HG03571 (cell line): ENCODE results near the gene SALL1.

Experiments used
- ATAC-seq: cut with Tn5 transposase; IDR thresholded peaks from one replicate; pipeline ENCODE4 v1.9.1; 2021; ENCODE audit not compliant: unreplicated experiment

Gene SALL1

DNA sequence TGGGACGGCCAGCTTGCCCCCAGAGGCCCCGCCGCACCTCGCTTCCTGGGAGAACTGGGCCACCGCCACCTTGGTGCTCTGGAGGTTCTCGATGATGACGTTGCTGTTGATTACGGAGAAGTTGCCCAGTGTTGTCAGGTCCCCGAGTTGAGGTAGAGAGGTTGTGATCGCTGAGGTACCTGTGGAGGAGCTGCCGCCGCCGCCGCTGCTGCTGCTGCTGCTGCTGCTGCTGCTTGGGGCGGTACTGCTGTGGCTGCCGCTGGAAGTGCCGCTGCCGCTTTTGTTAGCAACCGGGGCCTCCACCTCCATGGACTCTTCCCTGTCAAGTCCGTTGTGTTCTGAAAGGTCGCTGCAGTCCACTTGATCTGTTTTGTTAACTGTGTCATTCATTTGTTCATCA is 9.5 kb downstream of the SALL1 start:
- no peak for ATAC-seq

DNA sequence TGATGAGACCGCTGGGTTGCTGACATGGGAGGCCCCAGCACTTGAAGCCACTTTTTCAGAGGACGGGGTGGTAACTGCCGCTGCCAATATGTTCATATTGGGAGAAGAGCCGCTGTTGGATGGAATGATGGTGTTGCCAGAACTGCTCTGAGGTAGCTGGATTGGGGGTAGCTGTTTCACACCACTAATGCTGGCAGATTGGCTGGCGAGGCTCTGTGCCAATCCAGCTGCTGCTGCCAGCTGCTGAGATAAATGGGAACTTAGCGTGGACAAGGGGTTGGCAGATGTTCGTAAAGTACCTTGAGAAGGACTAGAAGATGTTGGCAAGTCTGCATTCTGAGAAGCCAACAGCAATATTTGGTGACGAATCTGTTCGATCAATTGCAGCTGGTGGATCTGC is 10.0 kb downstream of the SALL1 start:
- ATAC-seq = no peak

DNA sequence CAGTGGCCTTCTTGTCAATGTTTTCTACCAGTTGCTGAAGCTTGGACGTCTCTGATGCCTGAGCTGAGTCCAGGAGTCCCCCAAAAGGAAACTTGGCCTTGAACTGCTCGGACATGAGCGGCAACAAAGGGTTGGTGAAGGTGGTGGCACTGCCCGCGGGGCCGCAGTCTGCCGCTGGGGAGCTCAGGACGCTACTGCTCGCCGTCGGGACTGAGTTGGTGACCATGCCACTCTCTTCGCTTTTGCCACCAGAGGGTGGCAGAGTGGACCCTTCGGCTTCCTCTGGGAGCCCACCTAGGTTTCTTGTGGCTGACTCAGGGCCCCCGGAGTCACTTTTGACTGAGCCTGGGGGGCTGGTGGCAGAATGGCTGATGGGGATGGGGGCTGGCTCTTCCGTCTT is 11.0 kb downstream of the SALL1 start:
- no peak for ATAC-seq

GRCh38 chr16:51139568-51139967 is 11.5 kb downstream of the SALL1 start:
- ATAC-seq = no peak

- ATAC-seq = no peak
These were observed 12.9 kb downstream of the SALL1 start for GRCh38 chr16:51138178-51138577.

DNA sequence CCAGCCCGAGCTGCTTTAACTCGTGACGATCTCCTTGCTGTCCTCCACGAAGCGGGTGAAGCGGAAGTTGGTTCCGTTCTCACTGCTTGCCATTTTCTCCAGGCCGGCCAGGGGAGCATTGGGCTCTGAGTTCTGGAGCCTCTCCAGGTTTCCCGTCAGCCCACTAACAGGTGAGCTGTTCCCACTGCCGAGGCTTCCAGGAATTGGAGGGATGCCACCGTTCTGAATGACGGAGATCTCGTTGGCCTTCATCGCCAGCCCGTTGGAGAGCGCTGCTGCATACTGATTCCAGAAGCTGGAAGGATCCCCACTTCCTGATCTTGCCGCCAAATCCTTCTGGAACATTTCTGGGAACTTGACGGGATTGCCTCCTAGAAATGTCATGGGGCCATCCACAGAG is 14.0 kb downstream of the SALL1 start:
- ATAC-seq = no peak

DNA sequence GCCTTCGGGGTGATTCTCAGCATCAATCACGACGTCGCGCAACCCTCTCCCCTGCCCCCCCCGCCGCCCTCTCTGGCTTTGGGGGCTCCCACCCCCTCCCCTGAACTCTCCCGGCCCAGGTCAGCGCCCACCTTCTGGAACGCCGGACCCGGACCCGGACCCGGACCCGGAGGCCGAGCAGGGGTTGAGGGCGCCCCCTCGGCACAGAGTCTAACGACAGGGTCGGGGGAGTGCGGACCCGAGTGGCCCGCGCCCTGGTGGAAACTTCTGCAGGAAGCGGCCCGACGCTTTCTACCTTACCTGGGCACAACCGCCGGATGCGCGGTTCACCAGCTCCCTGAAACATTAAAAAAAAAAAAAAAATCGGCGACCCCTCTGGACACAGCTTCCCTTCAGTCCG is 16.2 kb downstream of the SALL1 start:
- no peak for ATAC-seq

- no peak for ATAC-seq
These were observed 16.7 kb downstream of the SALL1 start for GRCh38 chr16:51134269-51134812.

DNA sequence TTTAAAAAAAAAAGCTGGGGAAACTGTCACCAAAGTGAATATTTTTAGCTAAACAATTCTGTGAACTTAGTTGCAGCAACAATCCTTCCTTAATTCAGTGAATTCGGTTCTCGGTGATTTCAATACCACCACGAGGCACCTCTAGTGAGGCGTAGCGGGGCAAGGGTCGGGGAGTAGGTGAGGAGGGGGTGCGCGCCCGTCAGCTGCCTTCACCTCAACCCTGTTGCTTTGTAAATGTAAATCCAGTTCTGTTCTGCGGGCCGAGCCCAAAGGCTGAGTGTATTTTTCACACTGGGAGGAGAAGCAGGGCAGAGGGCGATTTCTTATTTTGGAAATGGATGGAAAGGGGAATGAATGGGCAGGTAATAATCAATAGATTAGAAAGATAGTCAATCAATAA is 17.4 kb downstream of the SALL1 start:
- ATAC-seq = no peak

DNA sequence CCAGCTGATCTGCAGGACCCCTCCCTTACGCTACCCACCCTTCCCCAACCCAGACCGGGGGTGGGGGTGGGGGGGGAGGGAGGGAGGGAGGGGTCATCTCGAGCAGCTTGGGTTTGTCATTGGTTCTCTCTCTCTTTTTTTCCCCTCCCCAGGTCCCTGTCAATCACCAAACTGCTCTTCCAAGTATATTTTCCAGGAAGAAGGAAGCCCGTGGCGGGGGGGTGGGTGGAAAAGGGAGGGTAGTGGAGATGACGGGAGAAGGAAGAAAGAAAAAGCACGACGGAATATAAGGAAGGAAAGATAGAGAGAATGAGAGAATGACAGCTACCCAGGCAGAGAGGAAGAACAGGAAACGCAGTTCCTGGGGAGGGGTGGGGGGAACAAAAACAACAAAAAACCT is 17.9 kb downstream of the SALL1 start:
- no peak for ATAC-seq

GRCh38 chr16:51132490-51133115 is 18.5 kb downstream of the SALL1 start:
- no peak for ATAC-seq

DNA sequence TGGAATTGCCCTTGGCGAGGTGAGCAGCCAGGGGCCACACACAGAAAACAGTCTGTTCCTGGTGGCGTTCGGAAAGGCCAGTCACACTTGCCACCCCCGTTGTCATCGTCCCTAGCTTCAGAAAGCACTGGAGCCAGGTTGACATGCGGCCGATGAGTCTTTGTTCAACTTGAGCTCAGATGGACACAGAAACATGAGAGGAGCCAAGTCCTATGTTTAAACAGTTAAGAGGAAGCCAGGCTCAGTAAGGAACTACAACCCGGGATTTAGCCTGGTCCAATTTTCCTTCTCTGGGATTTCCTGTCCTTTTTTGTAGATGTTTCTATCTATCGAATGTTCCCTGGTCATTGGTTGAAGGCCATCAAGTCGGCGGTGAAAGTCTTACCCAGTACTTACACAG is 19.5 kb downstream of the SALL1 start:
- ATAC-seq = no peak

GRCh38 chr16:51129105-51129504 is 22.0 kb downstream of the SALL1 start:
- no peak for ATAC-seq

- ATAC-seq = no peak
These were observed 25.1 kb downstream of the SALL1 start for GRCh38 chr16:51125992-51126391.

GRCh38 chr16:51124896-51125295 is 26.2 kb downstream of the SALL1 start:
- no peak for ATAC-seq

- ATAC-seq = no peak
These were observed 29.2 kb downstream of the SALL1 start for GRCh38 chr16:51121850-51122249.

DNA sequence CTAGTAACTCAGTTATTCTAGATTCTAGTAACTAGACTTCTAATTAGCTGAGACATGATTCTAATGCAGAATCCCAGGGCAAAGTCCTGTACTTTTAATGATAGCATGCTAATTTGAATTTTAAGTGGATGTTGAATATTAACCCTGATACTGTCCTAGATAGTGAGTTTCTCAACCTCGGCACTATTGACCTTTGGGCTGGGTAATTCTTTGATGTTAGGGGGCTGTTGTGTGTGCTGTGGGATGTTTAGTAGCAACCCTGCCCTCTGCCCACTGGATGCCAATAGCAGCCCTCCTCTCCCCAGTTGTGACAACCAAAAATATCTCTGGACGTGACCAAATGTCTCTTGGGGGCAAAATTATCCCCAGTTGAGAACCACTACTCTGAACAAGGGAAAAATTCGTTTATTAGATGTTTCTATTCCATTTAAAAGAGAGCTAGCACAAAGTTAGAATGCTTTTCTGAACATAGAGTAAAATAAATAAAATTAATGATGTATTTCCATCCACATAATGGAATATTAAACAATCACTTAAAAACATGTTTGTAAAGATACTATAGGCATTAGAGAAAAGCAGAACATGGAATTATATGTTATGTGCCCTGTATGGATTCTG is 30.2 kb downstream of the SALL1 start:
- ATAC-seq = no peak

DNA sequence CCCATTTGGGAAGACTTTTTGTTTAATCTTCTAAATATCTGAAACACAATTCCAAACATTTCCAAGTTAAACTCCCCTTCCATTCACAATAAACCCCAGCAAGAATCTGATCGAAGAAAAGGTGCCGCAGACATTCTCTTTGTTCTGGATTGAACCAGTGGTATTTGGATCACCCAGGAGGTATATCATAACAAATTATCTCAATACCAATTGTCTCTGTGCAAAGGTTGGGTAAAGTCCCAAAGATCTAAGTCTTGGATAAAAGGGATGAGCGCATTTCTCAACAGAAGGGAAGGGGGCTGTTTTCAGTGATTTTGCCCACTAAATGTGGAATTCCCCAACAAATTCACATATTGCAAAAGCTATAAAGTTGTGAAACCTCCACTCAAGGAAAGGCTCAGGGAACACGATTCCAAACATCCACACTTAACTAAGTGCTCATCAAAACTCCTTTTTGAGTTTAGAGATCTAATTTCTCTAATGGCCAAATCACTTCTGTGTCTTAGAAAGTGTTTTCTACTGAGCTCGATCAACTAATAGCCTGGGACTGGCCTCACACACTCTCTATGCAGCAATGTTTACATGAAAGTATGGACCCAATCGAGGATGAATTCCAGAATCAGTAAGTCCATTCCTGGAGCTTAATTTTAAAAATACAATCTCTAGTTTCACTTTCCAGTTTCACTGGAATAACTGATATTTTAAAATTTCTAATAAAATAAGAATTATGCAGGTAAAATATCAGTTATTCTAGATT is 30.9 kb downstream of the SALL1 start:
- no peak for ATAC-seq

GRCh38 chr16:51119556-51119955 is 31.5 kb downstream of the SALL1 start:
- no peak for ATAC-seq

DNA sequence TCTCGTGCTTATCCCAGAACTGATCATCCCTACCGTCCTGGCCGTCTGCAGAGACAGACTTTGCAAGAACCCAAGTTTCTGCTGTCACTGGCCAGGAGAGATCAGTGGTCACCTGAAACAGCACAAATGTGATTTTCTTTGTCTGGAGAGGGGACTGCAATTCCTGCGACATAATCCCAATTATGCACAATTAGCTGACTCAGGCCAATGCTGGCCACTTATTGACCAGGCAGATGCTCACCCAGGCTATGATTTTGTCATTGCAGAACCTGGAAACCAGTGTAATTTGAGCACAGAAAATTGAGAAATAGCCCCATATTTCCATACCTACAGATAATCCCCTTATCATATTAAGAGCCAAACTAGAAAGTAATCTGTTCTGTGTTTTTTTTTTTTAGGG is 34.7 kb downstream of the SALL1 start:
- no peak for ATAC-seq

DNA sequence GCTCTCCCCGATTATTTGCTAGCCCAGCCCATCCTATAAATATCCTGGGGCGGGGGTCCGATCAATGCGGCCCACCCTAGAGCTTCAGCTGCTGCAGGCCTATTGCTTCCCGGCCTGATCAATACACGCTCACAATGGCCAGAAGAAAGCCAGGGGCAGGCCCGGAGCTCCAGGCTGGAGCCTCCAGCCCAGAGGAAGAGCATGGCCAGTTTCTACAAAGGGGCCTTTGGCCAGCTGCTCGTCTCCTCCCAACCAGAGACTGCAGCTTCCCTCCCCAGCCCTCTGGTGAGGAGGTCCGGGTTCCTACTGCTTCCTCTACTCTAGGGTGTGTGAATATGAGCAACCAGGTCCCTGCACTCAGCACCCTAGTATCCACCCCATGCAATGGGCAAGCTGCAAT is 36.7 kb downstream of the SALL1 start:
- ATAC-seq = no peak
